ENCODE measurements around the gene AMER2. TPM values are rescaled to one million over a fixed set of nuclear protein-coding genes. Genes with fewer than 3 reads are reported as not detected.

Gene AMER2
- polyA plus RNA-seq, 3 donors, result not detected

- H3K4me1 ChIP-seq (ENCODE audit: control insufficient read depth in 1 of 2, insufficient read depth in 2 of 2, low read length in 2 of 2), result peaks cover 0 to 3% of the 10 kb centered on the region in 2 donors
- no peak overlapping the region for H3K27ac Mint-ChIP-seq
- H3K79me2 ChIP-seq (ENCODE audit: insufficient read depth, low read length), result no peaks in the 10 kb centered on the region
- H3K4me1 Mint-ChIP-seq, result peaks cover 10% of the 10 kb centered on the region
- no peak for DNase-seq
- peaks cover 0 to 6% of the 10 kb centered on the region in 2 donors for H3K36me3 Mint-ChIP-seq
- peaks cover 0 to 16% (median 10%) of the 10 kb centered on the region in 7 donors for H3K9me3 Mint-ChIP-seq
- 50% methylated on average over 3 of the region's 6 CpGs for WGBS (ENCODE audit: insufficient coverage)
- no peak overlapping the region for H3K4me2 ChIP-seq (replicated peaks; ENCODE audit: extremely low read depth, low read length, poor library complexity, severe bottlenecking)
- no peak overlapping the region for H3K9ac ChIP-seq (ENCODE audit: insufficient read depth, low read length, poor library complexity, severe bottlenecking)
- H3K9me3 ChIP-seq (replicated peaks in 1 of 2; ENCODE audit: control insufficient read depth in 1 of 2, insufficient read depth in 1 of 2, low read length in 2 of 2), result peaks cover 0 to 16% of the 10 kb centered on the region in 2 donors
- TF ChIP-seq CTCF (IDR thresholded peaks at IDR 0.05), result no peak
- H3K4me3 Mint-ChIP-seq, result peak overlapping the region in 1 of 2 donors; percentile 90
- H3K36me3 ChIP-seq (replicated peaks in 1 of 2; ENCODE audit: control insufficient read depth in 1 of 2, insufficient read depth in 2 of 2, low read length in 2 of 2), result no peaks in the 10 kb centered on the region
- H3K27ac ChIP-seq (ENCODE audit: low read depth in 1 of 2, low read length in 2 of 2), result no peak overlapping the region
- intact Hi-C loops (cut with micrococcal nuclease), result no loop called here
- no peaks in the 10 kb centered on the region for H4K20me1 ChIP-seq (ENCODE audit: insufficient read depth, low read length)
- no peak overlapping the region for H2AFZ ChIP-seq (ENCODE audit: insufficient read depth, low read depth, low read length, poor library complexity, severe bottlenecking)
- peaks cover 47 to 66% of the 10 kb centered on the region in 2 donors for H3K27me3 ChIP-seq (ENCODE audit: control insufficient read depth in 2 of 2, insufficient read depth in 2 of 2, low read length in 2 of 2)
- no peak overlapping the region for H3K4me3 ChIP-seq (replicated peaks in 1 of 3; ENCODE audit: low read depth in 2 of 3, low read length in 3 of 3)
- H3K27me3 Mint-ChIP-seq (ENCODE audit: low read depth in 3 of 3), result peaks cover 57 to 70% (median 60%) of the 10 kb centered on the region in 3 donors
Measured at GRCh38 chr13:25172303-25172630, 179 bp upstream of the AMER2 start.

GRCh38 chr13:25171170-25171516 is 945 bp downstream of the AMER2 start:
- H3K4me3 Mint-ChIP-seq, result peak overlapping the region; percentile 43 to 90
- peaks cover 0 to 3% of the 10 kb centered on the region in 2 donors for H3K4me1 ChIP-seq (ENCODE audit: control insufficient read depth in 1 of 2, insufficient read depth in 2 of 2, low read length in 2 of 2)
- WGBS (ENCODE audit: insufficient coverage), result under 1% methylated on average over 29 of the region's 36 CpGs
- peaks cover 10% of the 10 kb centered on the region for H3K4me1 Mint-ChIP-seq
- H3K27ac ChIP-seq (ENCODE audit: low read depth in 1 of 2, low read length in 2 of 2), result no peak overlapping the region
- peaks cover 0 to 6% of the 10 kb centered on the region in 2 donors for H3K36me3 Mint-ChIP-seq
- H3K4me2 ChIP-seq (replicated peaks; ENCODE audit: extremely low read depth, low read length, poor library complexity, severe bottlenecking), result peak overlapping the region; percentile 29
- no peak for TF ChIP-seq CTCF (IDR thresholded peaks at IDR 0.05)
- H3K4me3 ChIP-seq (replicated peaks in 1 of 3; ENCODE audit: low read depth in 2 of 3, low read length in 3 of 3), result no peak overlapping the region
- H2AFZ ChIP-seq (ENCODE audit: insufficient read depth, low read depth, low read length, poor library complexity, severe bottlenecking), result peak overlapping the region; percentile 8
- DNase-seq, result no peak
- H3K36me3 ChIP-seq (replicated peaks in 1 of 2; ENCODE audit: control insufficient read depth in 1 of 2, insufficient read depth in 2 of 2, low read length in 2 of 2), result no peaks in the 10 kb centered on the region
- H3K27ac Mint-ChIP-seq, result no peak overlapping the region
- H3K9me3 ChIP-seq (replicated peaks in 1 of 2; ENCODE audit: control insufficient read depth in 1 of 2, insufficient read depth in 1 of 2, low read length in 2 of 2), result peaks cover 0 to 16% of the 10 kb centered on the region in 2 donors
- H3K9me3 Mint-ChIP-seq, result peaks cover 0 to 16% (median 10%) of the 10 kb centered on the region in 7 donors
- peaks cover 57 to 68% (median 68%) of the 10 kb centered on the region in 3 donors for H3K27me3 Mint-ChIP-seq (ENCODE audit: low read depth in 3 of 3)
- peaks cover 54 to 76% of the 10 kb centered on the region in 2 donors for H3K27me3 ChIP-seq (ENCODE audit: control insufficient read depth in 2 of 2, insufficient read depth in 2 of 2, low read length in 2 of 2)
- intact Hi-C loops (cut with micrococcal nuclease), result no loop called here
- no peaks in the 10 kb centered on the region for H4K20me1 ChIP-seq (ENCODE audit: insufficient read depth, low read length)
- no peaks in the 10 kb centered on the region for H3K79me2 ChIP-seq (ENCODE audit: insufficient read depth, low read length)
- no peak overlapping the region for H3K9ac ChIP-seq (ENCODE audit: insufficient read depth, low read length, poor library complexity, severe bottlenecking)

Measured in CD14-positive monocyte (primary cell).